HG03045 (cell line): Measurements from ENCODE around the gene IL3.

Experiments
- ATAC-seq: cut with Tn5 transposase; IDR thresholded peaks from one replicate; pipeline ENCODE4 v1.9.1; 2021; ENCODE audit warnings: mild to moderate bottlenecking, moderate library complexity; ENCODE audit not compliant: unreplicated experiment

IL3 gene

DNA sequence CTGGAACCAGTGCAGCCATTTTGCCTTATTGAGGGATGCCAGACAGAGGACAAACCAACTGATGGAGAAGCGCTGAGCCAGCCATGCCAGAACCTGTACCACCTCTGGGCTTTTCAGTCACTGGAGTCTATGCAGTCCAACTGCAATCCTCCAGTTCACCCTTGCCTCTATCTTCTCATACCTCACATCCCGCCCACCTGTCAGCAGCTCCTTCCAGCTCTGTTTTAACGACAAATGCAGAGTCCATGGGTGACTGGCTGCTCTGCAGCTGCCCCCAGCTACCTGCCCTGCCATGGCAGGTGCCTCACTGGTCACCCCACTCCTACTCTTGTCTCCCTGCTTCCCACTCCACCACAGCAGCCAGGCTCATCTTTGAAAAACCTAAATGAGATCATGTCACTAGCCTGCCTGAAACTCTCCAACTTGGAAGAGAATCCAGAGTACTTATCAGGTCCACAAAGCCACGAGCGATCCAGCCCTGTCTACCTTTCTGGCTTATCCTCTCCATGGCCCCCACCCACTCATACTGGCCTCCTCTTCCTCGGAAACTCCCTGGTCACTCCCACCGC is 35.0 kb upstream of the IL3 start:
- no peak for ATAC-seq

DNA sequence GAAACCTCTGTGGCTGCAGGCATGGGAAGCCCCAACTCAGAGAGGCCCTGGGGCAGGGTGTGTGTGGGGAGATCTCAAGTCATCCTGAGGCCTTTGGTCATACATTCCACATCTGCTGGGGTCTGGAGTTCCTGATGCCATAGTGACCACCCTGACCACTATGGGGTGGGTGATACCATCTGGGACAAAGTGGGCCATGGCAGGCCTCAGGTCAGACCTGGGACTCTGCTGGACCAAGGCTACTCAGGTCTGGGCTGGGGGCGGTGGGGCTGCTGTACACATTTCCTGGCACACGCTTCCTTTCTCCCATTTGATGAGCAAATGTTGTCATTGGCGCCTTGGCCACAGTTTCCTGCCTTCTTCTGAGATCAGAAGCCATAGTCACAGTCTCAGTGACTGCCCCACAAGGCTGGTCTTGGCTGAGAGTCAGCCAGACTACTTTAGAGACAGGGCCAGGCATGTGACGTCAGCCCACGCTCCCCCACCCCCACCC is 33.9 kb upstream of the IL3 start:
- no peak for ATAC-seq

DNA sequence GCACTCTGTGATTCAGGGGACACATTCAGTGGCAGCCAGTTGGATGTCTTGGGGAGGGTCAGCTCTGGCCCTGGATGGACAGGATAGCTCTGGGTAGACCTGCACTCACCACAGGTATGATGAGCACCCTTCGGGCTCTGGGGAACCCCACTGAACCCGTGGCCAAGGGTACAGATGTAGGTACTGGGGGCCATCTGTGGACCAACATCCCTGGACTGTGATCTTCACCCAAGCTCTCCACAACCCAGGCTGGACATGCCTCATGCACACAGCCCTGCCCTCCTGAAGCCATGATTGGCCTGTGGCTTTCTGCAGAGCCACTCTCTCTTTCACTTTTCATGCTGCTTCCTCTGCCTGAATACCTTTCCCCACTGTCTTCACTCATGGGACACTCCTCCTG is 33.4 kb upstream of the IL3 start:
- no peak for ATAC-seq

DNA sequence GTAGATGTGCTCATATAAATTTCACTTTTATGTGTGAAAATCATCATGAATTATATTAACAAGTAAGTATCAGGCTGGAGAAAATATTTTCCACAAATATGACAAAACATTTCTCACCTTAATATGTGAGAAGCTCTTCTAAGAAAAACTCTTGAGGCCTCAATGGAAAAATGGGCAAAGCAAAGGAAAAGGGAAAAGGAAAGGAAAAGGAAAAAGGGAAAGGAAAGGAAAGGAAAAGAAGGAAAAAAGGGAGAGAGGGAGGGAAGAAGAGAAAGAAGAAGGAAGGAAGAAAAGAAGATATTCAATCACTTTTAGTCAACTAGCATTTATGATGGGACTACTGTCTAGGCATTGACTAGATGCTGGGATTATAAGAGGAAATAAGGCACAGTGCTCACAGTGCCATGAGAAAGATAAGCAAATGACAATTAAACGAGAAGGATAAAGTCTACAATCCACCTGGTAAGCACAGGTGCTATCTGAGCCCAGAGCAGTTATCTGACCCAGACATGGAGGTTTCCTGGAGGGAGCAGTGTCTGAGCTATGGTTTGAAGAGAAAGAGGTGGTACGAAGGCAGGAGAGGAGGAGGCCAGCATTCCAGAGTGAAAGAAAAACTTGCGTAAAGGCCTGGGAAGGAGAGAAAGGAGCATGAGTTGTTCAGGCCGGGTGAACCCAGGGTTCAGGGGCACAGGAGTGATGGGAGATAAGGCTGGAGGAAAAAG is 30.7 kb upstream of the IL3 start:
- ATAC-seq: no peak

DNA sequence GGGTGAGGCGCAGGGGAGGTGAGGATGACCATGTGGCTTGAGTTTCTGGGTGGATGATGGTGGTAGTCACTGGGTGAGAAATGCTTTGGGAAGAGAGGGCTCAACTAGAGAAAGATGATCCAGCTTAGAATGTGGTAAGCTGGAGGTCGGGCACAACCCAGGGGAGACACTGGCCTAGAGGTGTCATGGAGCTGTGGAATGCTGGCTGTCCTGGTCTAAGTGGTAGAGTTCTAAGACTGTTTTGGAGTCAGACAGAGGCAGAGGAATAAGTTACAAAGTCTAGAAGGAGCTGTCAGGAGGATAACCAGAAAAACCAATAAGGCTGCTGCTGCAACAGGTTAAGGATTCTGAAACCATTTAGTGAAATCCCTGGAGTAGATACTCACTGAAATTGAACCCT is 29.8 kb upstream of the IL3 start:
- no peak for ATAC-seq

DNA sequence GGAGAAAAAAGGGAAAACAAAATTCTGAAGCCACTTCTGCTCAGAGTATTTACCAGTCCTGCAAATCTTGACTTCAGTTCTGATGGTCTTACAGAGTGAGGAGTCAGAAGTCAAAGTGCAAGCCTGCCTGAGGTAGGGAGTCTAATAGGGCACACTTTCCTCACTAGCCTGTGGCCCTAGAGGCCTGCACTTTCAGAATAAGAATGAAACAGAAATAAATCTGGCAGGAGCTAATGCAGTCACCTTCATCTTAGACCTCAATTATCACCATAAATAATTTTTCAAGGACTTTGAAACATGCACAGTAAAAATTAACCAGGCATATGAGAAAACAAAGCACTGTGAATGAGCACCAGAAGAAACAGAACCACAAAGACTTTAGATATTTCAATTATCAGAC is 28.3 kb upstream of the IL3 start:
- ATAC-seq: no peak

DNA sequence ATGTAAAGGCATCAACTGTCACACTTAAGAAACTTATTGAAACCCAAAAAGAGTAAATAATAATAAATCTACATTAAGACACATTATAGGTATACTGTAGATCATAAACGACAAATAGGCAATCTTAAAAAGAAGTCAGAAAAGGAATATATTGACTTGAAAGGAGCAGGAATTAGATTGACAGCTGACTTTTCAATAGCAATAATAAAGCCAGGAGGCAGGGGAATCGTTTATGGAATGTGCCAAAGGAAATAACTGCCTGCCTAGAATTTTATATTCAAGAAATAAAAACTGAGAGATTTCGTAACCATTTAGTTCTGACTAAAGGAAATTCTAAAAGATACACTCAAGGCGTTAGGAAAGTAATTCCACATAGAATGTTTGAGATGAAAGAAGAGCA is 27.3 kb upstream of the IL3 start:
- ATAC-seq: no peak

DNA sequence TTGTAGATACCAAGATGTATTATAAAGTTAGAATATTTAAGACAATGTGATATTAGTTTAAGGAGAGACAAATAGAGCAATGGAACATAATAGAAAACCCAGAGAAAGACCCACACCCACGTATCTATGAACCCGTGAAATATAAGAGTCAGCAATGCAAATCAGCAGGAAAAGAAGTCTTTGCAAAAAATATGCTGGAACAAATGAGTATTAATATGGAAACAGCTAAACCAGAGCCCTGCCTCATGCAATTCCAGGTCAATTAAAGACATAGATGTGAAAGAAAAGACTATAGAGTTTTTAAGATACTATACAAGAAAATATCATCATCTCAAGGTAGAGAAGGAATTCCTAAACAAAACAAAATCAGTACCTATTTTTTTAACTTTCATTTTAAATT is 23.1 kb upstream of the IL3 start:
- no peak for ATAC-seq

DNA sequence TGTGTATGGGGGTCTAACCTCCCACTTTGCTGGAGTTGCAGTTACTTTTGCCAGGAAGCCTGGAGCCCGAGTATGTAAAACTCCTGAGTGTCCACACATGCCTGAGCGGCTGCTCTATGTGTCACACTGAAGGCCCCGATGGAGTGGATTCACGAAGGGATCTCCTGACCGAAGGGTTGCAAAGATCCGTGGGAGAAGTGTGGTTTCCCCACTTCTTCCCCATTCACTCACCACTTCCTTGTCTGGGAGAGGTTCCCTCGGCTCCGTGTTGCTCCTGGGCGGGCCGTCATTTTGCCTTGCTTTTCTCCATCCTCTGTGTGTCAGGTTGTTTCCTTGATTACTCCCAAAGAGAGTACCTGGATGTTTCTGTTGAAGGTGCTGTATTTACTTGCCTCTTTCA is 16.2 kb upstream of the IL3 start:
- no peak for ATAC-seq

DNA sequence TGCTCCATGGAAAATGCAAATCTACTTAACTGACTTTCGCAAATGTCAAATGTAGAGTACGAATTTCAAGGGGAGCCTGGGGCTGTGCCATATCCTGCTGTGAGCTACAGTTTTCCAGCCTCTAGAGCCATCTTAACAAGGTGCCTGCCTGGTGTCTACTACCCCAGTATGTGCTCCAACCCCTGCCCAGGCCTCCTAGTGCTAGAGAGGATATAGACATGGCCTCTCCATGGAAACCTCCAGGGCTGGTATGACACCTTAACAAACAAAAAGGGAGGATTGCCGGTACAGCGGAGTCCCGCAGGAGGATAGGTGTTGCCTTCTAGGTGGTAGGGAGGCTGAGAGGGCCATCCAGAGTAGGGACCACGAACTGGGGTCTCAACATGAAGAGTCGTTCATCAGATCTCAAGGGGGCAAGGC is 13.6 kb upstream of the IL3 start:
- ATAC-seq: no peak

DNA sequence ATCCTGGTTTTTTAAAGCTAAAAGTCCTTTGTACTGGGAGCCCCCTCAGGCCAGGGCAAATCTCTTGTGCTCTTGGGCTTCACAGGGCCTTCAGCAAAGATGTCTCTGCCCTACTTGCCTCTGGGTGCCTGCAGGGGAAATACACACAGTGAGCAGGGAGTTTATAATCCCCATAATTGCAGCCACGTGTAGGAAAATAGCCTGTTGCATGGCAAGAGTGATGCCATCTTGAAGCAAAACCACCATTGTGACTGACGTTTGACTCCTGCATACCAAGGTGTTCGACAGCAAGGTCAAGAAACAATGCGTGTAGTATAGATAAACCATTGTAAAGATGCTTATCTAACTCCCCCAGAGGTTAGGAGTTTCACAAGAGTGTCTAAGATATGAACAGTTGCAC is 11.4 kb upstream of the IL3 start:
- ATAC-seq: no peak

DNA sequence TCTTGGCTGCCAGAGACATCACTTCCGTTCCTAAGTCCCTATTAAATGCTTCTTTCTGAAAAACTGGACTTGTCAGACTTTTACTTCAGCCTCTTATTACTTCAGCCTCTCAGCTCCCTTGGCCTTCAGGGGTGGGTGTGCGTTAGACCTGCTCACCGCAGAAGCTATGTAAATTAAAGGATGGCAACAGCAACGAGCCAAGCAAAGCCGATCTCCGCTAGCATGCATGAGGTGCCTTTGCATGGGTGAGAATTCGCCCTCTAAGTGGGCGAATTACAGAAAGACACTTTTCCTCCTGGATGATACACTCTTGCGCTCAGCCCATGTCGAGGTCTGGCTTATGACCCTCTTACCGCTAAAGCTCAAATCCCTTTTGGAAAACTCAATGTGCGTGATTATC is 10.9 kb upstream of the IL3 start:
- no peak for ATAC-seq

DNA sequence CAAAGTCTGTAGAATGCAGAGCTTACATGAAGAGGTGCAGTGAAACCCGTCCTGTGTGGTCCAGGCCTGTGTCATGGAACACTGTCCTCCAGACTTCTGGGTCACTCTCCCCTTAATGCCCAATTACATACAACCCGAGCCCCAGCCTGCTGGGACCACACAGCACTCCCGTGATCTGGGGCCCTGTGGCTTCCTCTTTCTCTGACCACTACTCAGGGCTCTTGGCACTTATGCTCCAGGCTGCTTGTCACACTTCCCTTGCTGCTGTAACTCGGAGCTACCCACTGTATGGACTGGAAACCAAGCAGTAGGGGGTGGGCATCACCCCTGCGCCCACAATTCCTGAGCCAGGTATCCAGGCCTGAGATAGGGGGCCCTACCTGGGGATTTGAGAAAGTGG is 10.3 kb upstream of the IL3 start:
- ATAC-seq: no peak

DNA sequence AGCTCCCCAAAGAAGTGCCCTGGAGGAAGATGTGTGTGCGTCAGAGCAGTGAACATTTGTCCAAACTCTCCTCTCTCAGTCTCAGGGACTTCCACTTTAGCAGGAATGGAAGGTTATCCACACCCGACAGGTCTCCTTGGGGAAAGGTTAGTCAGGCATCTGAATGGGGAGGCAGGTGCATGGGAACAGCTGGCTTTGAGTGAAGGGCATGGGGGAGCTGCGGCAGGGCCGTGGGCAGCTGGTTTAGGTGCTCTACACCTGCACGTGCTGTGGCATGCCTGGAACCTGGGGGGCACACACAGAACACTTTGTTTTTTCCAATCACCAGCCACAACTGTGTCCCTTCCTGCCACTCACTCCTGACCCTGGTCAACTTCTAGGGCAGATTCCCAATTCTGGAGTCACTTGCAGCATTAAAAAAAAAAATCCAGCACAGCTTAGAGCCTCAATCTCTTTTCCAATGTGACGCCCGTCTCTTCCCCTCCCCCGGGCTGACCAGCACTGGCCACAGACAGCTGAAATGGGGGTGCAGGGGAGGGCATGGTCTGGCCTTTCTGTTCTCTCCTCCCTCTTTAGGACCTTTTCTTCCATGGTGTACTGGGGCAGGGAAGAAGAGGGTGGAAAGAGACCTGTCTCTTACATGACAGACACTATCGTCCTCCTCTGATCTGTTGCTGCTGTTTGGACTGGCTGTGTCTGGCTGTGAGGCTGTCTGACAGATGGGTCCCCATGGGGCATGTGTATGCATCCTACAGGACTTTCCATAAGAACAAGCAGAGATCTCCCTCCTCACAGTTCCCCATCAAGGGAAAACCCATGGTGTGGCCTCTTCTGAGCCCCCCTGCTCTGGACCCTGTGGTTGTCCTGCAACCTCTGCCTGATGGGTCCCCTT is 9.5 kb upstream of the IL3 start:
- ATAC-seq: no peak

DNA sequence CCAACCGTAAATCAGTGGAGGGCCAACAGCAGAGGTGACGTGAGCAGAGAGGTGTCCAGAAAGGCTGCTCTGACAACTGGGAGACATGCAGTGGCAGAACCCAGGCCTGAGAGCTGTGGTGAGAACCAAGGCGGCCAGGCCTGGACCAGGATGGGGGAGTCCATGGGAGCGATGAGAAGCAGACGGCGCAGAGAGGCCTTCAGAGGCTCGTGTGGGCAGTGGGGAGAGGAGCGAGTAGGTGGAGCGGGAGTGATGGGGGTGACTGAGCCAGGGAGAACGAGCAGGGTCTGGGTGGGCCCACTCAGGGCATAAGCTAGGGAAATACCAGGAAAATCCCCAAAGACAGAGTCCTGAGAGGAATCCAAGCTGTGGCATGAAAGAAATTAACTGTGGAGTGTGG is 7.9 kb upstream of the IL3 start:
- ATAC-seq: no peak

DNA sequence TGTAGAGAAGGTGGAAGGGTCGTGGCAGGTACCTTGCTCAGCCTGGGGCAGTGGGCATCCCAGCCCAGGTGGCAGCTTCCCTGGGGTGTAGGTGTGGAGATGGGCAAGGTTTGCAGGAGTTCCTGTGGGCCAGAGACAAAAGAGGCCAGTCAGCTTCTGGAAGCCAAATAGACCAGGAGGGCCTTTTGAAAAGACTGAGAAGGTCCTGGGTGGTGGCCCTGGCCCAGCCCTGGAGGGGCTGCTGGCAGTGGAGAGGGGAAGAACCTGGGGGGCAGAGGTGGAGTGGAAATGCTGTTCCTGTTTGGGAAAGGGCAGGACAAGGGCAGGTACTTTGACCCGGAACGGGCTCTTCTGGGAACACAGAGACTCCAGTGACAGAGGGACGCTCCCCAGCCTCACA is 7.0 kb upstream of the IL3 start:
- no peak for ATAC-seq

DNA sequence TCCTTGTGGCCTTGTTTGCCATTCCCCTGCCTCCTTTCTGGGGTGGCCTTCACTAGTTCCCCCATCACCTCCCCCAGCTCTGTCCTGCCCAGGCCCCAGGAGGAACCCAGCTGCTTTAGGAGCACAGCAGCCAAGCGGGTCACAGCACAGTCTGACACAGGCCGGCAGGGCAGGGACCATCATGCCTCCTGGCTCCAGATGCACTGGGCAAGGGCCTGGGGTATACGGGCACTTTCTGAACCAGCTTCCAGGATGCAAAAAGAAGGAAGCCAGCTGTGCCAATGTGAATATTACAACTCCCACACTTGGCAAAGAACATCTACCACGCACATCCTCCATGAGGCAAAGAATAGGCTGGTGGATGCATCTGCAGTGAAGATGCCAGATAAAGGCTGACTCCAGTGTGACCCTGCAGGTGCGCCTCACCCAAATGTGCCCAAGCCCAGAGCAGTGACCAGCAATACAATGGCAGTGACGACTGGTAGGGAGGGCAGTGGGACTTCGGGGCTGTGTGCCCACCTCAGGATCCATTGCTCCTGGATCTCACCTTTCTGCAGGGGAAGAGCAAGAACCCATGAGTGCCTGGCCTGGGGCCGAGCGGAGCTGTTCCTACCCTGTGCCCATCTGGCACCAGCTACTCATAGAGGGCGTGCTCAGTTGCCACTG is 6.3 kb upstream of the IL3 start:
- no peak for ATAC-seq

DNA sequence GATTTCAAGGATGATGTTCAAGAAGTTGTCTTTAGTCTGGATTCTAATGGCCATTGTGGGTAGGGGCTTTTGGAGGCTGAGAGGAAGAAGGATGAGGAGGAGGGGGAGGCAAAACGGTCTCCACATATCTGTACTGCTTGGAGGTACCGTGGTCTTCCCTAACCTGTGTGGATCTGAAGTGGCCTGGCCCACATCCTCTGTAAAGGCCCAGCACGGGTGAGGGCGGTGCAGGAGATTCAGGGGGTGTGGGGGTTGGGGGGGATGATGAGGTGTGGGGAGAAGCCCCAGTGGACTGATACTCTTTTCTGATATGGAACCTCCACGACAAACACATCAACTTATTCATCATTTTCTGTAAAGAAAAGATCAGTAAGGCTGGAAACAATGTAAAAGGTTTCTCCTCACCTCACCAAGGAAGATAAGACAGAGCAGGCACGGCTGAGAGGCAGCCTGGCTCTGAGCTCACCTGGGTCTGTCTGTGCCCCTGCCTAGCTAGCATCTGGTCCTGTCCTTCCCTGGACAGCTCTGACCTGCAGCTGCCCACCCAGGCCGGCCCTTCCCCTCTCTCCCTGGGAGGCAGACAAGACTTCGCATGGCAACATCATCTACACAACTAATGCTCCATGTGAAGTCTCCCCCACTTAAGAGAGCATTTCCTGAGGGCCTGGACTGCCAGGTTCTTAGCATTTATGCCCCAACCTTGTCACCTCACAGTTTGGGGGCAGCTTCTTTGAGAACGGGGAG is 5.6 kb upstream of the IL3 start:
- ATAC-seq: no peak

DNA sequence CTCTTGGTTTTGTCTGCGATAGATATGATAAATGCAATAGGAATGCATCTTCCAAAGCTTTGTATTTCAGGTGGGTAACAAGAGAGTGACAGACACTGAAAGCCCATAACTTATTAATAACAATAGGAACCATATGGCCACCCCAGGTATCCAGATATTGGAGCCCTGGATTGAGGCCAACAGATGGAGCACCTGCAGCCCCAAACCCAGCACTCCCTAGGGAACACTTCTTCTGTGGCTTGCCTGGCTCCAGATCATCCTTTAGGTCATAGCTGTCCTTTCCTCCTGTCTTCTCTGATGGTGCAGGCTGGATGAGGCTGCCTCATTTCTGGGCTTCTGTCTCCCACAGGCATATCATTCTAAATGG is 5.0 kb upstream of the IL3 start:
- no peak for ATAC-seq

DNA sequence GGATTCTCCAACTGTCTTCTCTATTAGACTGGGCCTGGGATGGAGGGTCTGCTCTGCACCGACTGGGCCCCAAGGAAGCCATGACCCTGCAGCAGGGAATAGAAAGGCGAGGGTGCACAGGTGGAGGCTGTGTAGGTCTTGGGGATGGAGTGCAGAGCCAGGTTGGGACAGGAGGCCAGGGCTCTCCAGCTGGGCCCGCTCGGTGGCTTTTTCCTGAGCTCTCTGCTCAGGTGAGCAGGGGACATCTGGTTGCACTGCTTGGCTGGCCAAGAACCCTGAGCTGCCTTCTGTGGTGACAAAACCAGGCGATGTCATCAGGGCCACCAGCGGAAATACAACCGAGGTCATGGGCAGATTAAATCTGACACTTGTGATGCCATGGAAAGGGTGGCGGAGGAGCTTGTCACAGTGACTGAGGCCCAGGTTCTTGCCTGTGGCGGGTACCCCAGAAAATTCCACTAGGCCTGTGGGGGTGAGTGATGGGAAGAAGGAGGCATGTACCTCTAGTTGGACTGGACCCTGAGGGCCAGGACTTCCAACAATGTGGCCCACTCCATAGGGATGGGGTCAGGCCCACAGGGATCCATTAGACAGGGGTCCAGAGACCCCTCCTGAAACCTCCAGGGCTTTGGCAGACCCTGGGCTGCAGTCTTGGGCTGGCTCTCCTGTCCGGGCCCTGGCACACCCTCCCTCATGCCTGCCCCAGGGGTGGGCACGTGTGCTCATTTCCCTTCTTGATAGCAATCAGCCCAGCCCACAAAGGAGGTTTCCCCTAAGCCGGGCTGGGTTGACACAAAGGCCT is 4.4 kb upstream of the IL3 start:
- no peak for ATAC-seq
